Measurements from ENCODE around the gene MBD5. TPM values are rescaled to one million over a fixed set of nuclear protein-coding genes. Genes with fewer than 3 reads are reported as not detected.
"Not testable (repeated sequence)": the region's sequence is repeated elsewhere in the genome, so short reads cannot be mapped to it uniquely, and the experiment has no call there.

MBD5 gene
- 134 TPM for total RNA-seq
- 16.5 TPM for polyA plus RNA-seq

DNA sequence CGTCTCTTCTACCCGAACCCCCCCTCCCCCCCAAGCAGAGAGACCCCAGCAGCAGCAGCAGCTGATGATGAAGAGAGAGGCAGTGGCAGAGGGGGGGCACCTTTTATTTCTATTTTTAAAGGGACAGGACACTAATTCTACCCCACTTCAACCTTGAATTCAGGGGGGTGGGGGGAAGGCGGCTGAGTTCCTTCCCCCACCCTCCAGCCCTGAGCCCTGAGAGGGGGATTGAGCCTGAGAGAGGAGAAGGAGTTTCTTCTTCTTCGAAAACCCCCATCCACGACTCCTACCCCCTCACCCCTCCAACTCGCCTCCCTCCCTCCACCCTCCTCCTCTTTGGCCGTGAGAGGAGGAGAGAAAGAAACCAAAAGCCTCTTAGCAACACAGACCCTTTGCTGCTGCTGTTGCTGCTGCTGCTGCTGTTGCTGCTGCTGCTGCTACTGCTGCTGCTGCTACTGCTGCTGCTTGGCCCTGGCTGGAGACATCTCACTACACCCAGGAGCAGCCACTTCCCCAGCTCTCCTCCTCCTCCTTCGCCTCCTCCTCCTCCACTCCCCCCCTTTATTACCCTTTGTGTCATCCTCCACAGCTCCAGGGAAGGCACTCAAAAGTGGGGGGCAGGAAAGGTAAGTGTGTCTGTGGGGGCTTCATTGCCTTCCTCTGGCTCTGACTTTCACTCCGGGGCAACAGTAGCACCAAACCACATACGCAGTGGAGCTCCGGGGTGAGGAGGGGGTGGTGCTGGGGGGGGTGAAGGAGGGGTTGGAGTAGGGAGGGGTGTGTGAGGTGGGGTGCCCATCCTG lies at the start of gene MBD5:
Gene MBD5 (plus strand): TSS at position 33 of the 803 bp plus-strand sequence.
- H3K27ac ChIP-seq (ENCODE audit: low read depth), result peak within 1 kb of the TSS; percentile 93
- no peaks in the 10 kb centered on the region for H3K4me1 ChIP-seq (ENCODE audit: insufficient read depth)
- DNase-seq (ENCODE audit: extremely low spot score), result no peak
- no peaks in the 10 kb centered on the region for H3K36me3 ChIP-seq (ENCODE audit: insufficient read depth)
- H3K4me3 ChIP-seq (ENCODE audit: low read depth, low read length), result peak within 1 kb of the TSS; percentile 60
- under 1% methylated on average over 10 of the region's 11 CpGs for WGBS

DNA sequence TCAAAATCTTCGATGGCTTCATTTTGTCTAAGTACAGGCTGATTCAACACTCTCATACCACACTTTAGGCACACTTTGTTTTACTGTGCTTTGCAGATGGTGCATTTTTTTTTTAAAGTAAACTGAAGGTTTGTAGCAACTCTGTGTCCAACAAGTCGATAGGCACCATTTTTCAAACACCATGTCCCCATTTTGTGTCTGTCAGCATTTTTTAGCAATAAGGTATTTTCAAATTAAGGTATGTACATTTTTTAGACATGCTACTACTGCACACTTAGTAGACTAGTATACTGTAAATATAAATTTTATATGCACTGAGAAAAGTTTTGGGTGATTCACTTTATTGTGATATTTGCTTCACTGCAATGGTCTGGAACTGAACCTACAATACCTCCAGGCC lies 44.8 kb upstream of the MBD5 start:
- 48% methylated on average over 2 of the region's 2 CpGs for WGBS
- no peak overlapping the region for H3K4me3 ChIP-seq (ENCODE audit: low read depth, low read length)
- H3K4me1 ChIP-seq (ENCODE audit: insufficient read depth), result no peaks in the 10 kb centered on the region
- no peaks in the 10 kb centered on the region for H3K36me3 ChIP-seq (ENCODE audit: insufficient read depth)
- no peak overlapping the region for H3K27ac ChIP-seq (ENCODE audit: low read depth)
- no peak for DNase-seq (ENCODE audit: extremely low spot score)

DNA sequence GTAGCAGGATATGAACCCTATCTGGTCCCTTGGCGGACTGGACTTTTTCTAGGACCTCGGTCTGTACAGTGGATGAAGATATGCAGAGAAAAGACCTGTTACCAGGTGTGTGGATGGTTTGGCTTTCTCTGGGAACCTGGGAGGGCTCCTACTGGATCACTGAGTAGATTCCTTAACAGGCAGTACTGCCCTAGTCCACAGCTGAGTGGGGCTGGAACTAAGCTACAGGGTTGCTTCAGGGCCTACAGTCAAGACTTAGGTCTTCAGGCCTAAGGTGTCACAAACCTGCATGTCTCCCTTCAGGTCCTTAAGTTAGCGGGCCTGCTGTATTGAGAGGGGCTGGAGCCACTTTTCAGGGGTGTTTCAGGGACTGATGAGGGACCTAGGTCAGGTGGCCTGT lies 43.2 kb upstream of the MBD5 start:
- 100% methylated on average over 3 of the region's 3 CpGs for WGBS
- H3K27ac ChIP-seq (ENCODE audit: low read depth), result no peak overlapping the region
- no peak overlapping the region for H3K4me3 ChIP-seq (ENCODE audit: low read depth, low read length)
- H3K4me1 ChIP-seq (ENCODE audit: insufficient read depth), result no peaks in the 10 kb centered on the region
- DNase-seq (ENCODE audit: extremely low spot score), result no peak
- H3K36me3 ChIP-seq (ENCODE audit: insufficient read depth), result no peaks in the 10 kb centered on the region

DNA sequence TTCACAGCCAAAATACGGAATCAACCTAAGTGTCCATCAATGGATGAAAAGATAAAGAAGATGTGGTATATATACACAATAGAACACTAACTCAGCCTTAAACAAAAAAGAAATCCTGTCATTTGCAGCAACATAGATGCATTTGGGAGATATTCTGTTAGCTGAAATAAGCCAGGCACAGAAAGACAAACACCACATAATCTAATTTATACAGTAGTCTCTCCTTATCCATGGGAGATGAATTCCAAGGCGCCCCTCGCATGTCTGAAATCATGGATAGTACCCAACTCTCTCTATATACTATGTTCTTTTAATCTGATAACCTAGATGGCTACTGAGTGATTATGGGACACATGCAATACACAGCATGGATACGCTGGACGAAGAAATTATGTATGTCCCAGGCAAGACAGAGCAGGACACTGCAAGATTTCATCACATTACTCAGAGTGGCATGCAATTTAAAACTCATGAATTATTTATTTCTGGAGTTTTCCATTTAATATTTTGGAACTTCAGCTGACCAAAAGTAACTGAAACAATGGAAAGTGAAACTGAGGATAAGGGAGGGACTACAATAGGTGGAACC lies 39.9 kb upstream of the MBD5 start:
- no peaks in the 10 kb centered on the region for H3K36me3 ChIP-seq (ENCODE audit: insufficient read depth)
- no peak for DNase-seq (ENCODE audit: extremely low spot score)
- H3K27ac ChIP-seq (ENCODE audit: low read depth), result no peak overlapping the region
- 84% methylated on average over 5 of the region's 5 CpGs for WGBS
- H3K4me1 ChIP-seq (ENCODE audit: insufficient read depth), result no peaks in the 10 kb centered on the region
- no peak overlapping the region for H3K4me3 ChIP-seq (ENCODE audit: low read depth, low read length)

DNA sequence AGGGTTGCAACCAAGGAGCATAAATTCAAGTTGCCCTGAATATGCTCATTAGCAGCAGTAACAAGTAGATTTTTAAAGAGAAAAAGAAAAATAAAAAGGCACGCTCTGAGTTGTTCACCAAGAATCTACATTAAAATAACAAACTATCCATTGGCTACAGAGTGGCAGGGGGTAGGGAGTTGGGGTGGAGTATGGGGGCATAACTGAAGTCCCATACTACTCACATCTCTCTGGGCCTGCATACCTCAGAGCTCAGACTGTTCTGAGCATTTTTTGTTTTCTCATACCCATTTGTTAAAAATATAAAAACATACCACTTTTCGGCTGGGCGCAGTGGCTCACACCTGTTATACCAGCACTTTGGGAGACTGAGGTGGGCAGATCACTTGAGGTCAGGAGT lies 31.8 kb upstream of the MBD5 start:
- H3K27ac ChIP-seq (ENCODE audit: low read depth), result no peak overlapping the region
- WGBS, result 95% methylated on average over 3 of the region's 3 CpGs

DNA sequence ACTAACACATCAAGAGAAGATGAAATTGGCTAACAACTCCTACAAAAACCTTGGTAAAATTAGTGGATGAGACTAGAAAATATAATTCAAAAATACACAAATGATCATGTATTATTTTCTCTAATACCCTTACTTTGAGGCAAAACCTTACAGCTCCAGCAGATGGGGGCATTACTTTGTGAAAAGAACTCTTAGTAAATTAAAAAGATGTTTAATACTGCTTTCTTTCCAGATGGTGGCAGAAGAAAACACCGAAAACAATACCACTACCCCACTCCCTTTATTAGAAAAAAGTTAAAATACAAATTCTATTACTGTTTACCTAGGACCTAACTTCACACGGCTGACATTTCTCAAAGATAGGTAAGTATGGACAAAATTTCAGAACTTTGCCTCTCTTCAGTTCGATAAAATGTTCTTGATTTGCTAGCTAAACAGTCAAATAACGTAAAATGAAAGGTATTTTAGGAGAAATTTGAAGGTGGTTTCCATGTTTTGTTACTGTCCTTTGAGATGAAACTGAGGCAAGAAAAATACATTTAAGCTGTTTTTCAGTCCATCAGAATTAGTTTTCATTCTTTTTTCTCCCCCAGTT lies 31.0 kb upstream of the MBD5 start:
- Histone ChIP-seq H3K4me3 (ENCODE audit: low read depth, low read length) (no peak overlapping the region), H3K27ac (ENCODE audit: low read depth) (no peak overlapping the region), H3K4me1 (ENCODE audit: insufficient read depth) (no peaks in the 10 kb centered on the region), H3K36me3 (ENCODE audit: insufficient read depth) (no peaks in the 10 kb centered on the region)
- DNase-seq (ENCODE audit: extremely low spot score), result peak; percentile 23
- 49% methylated on average over 4 of the region's 4 CpGs for WGBS

More for the DNA sequence above, 31.8 kb upstream of the MBD5 start:
- no peaks in the 10 kb centered on the region for H3K4me1 ChIP-seq (ENCODE audit: insufficient read depth)
- H3K4me3 ChIP-seq (ENCODE audit: low read depth, low read length), result no peak overlapping the region
- no peak for DNase-seq (ENCODE audit: extremely low spot score)
- H3K36me3 ChIP-seq (ENCODE audit: insufficient read depth), result no peaks in the 10 kb centered on the region

DNA sequence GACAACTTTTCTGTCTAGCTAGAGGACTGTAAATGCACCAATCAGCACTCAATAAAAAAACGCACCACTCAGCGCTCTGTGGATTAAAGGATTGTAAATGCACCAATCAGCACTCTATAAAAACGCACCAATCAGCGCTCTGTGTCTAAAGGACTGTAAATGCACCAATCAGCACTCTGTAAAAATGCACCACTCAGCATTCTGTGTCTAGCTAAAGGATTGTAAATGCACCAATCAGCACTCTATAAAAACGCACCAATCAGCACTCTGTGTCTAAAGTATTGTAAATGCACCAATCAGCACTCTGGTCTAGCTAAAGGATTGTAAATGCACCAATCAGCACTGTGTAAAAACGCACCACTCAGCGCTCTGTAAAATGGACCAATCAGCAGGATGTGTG lies 25.9 kb upstream of the MBD5 start:
- H3K4me1 ChIP-seq (ENCODE audit: insufficient read depth); DNase-seq (ENCODE audit: extremely low spot score); H3K27ac ChIP-seq (ENCODE audit: low read depth); H3K4me3 ChIP-seq (ENCODE audit: low read depth, low read length); H3K36me3 ChIP-seq (ENCODE audit: insufficient read depth): not testable (repeated sequence)
- WGBS, result 95% methylated on average over 7 of the region's 7 CpGs

DNA sequence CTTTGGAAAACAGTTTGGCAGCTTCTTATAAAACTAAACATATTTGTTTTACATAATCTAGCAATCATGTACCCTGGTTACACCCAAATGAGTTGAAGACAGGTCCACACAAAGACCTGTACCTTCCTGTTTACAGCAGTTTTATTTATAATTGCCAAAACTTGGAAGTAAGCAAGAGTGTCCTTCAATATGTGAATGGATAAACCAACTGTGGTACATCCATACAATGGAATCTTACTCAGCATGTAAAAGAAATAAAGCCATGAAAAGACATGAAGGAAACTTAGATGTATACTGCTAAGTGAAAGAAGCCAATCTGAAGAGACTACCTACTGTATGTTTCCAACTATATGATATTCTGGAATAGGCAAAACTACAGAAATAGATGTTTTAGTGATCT lies 24.1 kb upstream of the MBD5 start:
- no peak for DNase-seq (ENCODE audit: extremely low spot score)

DNA sequence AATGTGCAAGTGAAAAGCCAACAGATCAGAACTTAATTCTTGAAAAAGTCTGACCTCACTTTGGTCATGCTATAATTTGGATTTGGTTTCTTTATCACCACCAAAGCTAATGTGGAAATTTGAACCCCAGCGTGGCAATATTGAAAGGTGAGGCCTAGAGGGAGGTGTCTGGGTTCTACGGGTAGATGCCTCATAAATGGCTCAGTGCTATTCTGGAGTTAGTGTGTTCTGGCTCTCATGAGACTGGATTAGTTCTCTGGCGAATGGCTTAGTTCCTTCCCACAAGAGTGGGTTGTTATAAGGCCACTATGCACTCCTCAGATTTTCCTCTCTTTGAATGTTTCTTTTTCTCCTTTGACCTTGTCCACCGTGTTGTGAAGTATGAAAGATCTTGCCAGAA lies 22.7 kb upstream of the MBD5 start:
- no peak overlapping the region for H3K4me3 ChIP-seq (ENCODE audit: low read depth, low read length)
- WGBS, result 73% methylated on average over 4 of the region's 4 CpGs
- peaks cover 1% of the 10 kb centered on the region for H3K4me1 ChIP-seq (ENCODE audit: insufficient read depth)
- no peaks in the 10 kb centered on the region for H3K36me3 ChIP-seq (ENCODE audit: insufficient read depth)
- no peak overlapping the region for H3K27ac ChIP-seq (ENCODE audit: low read depth)
- DNase-seq (ENCODE audit: extremely low spot score), result no peak

More for the DNA sequence above, 24.1 kb upstream of the MBD5 start:
- Histone ChIP-seq H3K4me1 (ENCODE audit: insufficient read depth) (peaks cover 1% of the 10 kb centered on the region), H3K27ac (ENCODE audit: low read depth) (peak overlapping the region; percentile 23), H3K36me3 (ENCODE audit: insufficient read depth) (no peaks in the 10 kb centered on the region), H3K4me3 (ENCODE audit: low read depth, low read length) (no peak overlapping the region)

DNA sequence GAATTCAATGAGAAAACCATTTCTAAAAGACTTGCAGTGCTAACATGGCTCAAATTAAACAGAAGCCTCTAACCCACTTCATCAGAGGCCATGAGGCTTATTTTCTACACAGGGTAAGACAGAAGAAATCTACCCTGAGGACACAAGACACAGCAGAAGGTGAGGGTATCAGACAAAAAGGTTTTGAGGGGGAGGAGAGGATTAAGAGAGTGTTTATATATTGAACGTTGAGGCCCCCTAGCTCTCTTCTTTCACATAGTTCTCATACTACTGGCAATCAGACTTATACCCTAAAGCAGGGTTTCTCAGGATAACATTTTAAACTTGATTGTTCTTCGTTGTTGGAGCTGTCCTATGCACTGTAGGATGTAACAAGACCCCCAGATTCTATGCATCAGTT lies 21.8 kb upstream of the MBD5 start:
- Histone ChIP-seq H3K36me3 (ENCODE audit: insufficient read depth) (no peaks in the 10 kb centered on the region), H3K4me3 (ENCODE audit: low read depth, low read length) (no peak overlapping the region), H3K4me1 (ENCODE audit: insufficient read depth) (peaks cover 1% of the 10 kb centered on the region), H3K27ac (ENCODE audit: low read depth) (no peak overlapping the region)
- no peak for DNase-seq (ENCODE audit: extremely low spot score)
- WGBS, result 44% methylated on average over 2 of the region's 2 CpGs

DNA sequence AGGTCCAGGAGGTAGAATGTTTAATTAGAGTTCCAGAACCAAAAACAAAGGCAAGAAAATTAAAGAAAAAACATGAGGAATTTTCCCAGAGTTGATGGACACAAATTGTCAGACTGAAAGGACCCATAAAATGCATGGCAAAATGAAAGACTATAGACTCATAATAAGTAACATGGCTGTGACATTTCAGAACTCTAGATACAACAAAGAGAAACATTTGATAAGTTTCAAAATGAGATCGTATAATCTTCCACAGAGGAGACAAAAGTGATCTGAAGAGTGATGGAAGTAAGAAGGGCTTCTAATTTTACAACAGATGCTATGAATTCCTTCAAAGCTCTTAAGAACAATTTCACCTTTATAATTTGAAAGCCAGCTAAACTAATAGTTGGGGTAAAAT lies 20.8 kb upstream of the MBD5 start:
- no peak overlapping the region for H3K27ac ChIP-seq (ENCODE audit: low read depth)
- H3K36me3 ChIP-seq (ENCODE audit: insufficient read depth), result no peaks in the 10 kb centered on the region
- no peak for DNase-seq (ENCODE audit: extremely low spot score)
- H3K4me3 ChIP-seq (ENCODE audit: low read depth, low read length), result no peak overlapping the region
- H3K4me1 ChIP-seq (ENCODE audit: insufficient read depth), result peaks cover 1% of the 10 kb centered on the region
- 90% methylated on average over 1 of the region's 1 CpG for WGBS

DNA sequence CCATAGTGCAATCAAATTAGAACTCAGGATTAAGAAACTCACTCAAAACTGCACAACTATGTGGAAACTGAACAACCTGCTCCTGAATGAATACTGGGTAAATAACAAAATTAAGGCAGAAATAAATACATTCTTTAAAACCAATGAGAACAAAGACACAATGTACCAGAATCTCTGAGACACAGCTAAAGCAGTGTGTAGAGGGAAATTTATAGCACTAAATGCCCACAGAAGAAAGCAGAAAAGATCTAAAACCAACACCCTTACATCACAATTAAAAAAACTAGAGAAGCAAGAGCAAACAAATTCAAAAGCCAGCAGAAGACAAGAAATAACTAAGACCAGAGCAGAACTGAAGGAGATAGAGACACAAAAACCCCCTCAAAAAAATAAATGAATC lies 18.5 kb upstream of the MBD5 start:
- H3K4me1 ChIP-seq (ENCODE audit: insufficient read depth); DNase-seq (ENCODE audit: extremely low spot score); H3K4me3 ChIP-seq (ENCODE audit: low read depth, low read length); H3K27ac ChIP-seq (ENCODE audit: low read depth); H3K36me3 ChIP-seq (ENCODE audit: insufficient read depth): not testable (repeated sequence)

DNA sequence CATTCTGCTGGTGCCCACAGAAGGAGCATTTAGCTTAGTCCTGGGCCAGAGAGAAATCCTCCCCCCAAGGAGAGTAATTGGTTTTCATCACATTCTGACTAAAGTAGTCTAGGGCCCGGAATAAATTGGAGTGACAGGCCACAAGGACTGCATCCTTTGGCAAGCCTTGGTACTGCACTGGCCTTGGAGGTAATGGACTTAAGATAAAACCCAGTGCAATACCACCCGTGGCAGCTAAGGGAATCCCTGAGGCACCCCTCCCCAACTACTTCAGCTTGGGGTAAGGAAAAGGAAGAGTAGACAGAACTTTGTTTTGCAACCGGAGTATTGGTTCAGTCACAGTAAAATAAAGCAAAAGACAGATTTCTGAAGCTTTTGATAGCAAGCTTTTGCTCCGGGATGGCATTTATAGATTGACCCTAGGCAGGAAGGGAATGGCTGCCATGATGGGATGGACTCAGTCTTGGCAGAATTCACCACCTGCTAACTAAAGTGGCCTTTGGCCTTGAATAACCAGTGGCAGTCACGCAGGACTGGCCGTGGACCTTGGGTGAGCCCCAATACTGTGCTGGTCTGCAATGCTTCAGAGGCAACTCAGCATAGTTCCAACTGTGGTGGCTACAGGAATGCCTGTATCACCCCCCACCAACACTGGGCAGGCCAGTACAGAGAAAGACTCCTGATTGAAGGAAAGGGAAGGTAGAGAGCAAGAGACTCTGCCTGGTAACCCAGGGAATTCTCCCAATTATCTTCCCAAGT lies 14.5 kb upstream of the MBD5 start:
- WGBS, result 86% methylated on average over 6 of the region's 6 CpGs

More for the DNA sequence above, 14.5 kb upstream of the MBD5 start:
- DNase-seq (ENCODE audit: extremely low spot score), result no peak
- H3K36me3 ChIP-seq (ENCODE audit: insufficient read depth), result no peaks in the 10 kb centered on the region
- H3K27ac ChIP-seq (ENCODE audit: low read depth), result no peak overlapping the region
- no peaks in the 10 kb centered on the region for H3K4me1 ChIP-seq (ENCODE audit: insufficient read depth)
- H3K4me3 ChIP-seq (ENCODE audit: low read depth, low read length), result no peak overlapping the region

Measured in urinary bladder (tissue), 4 donors.